BE2C (cell line): ENCODE results near the gene LHFPL6.

ENCODE experiments used
- DNase-seq: peaks from one replicate; pipeline ENCODE4 v3.0.0-alpha.2; 2020
- H3K27me3 ChIP-seq: fragments of 250-450 bp; sonication (Bioruptor Pico); 2 replicates; pipeline ENCODE4 v1.5.1; 2020; ENCODE audit warnings: mild to moderate bottlenecking
- H3K36me3 ChIP-seq: fragments of 250-450 bp; sonication (Bioruptor Pico); 2 replicates; pipeline ENCODE4 v1.5.1; 2020; ENCODE audit warnings: mild to moderate bottlenecking
- H3K4me1 ChIP-seq: fragments of 250-450 bp; sonication (Bioruptor Pico); 2 replicates; pipeline ENCODE4 v1.5.1; 2020
- H3K4me3 ChIP-seq: 2 replicates; pipeline ENCODE4 v1.5.1; 2011; ENCODE audit warnings: low read depth, low read length
- H3K9me3 ChIP-seq: fragments of 250-450 bp; sonication (Bioruptor Pico); 2 replicates; pipeline ENCODE4 v1.5.1; 2020
- TF ChIP-seq, protein P1 (sequence below): IDR thresholded peaks from 2 replicates; pipeline ENCODE4 v1.5.1; 2012; ENCODE audit warnings: mild to moderate bottlenecking, low read depth, low read length

LHFPL6 gene

DNA sequence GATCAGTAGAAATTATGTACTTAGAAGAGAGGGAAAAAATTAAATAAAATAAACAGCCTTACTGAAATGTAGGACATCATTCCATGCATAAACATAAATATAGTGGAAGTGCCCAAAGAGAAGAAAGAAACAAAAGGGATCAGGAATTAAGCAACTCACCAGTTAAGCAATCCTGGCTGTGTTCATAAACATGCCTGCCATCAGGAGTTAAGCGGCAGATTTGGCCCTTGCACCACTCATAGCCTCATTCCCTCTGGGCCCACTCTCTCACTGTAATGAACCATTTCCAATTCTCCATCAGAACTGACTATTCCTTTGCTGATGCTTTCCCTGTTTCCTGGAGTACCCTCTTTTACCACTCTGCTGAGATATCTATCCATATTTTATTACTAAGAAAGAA, 281.4 kb downstream of the LHFPL6 start:
- TF ChIP-seq, protein P1, sequence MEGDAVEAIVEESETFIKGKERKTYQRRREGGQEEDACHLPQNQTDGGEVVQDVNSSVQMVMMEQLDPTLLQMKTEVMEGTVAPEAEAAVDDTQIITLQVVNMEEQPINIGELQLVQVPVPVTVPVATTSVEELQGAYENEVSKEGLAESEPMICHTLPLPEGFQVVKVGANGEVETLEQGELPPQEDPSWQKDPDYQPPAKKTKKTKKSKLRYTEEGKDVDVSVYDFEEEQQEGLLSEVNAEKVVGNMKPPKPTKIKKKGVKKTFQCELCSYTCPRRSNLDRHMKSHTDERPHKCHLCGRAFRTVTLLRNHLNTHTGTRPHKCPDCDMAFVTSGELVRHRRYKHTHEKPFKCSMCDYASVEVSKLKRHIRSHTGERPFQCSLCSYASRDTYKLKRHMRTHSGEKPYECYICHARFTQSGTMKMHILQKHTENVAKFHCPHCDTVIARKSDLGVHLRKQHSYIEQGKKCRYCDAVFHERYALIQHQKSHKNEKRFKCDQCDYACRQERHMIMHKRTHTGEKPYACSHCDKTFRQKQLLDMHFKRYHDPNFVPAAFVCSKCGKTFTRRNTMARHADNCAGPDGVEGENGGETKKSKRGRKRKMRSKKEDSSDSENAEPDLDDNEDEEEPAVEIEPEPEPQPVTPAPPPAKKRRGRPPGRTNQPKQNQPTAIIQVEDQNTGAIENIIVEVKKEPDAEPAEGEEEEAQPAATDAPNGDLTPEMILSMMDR, result no peak
- no peak for DNase-seq
- Histone ChIP-seq H3K36me3 (no peaks in the 10 kb centered on the region), H3K4me1 (no peaks in the 10 kb centered on the region), H3K9me3 (no peaks in the 10 kb centered on the region; the same call in 1 of the 2 replicates), H3K4me3 (no peak overlapping the region), H3K27me3 (no peaks in the 10 kb centered on the region)

DNA sequence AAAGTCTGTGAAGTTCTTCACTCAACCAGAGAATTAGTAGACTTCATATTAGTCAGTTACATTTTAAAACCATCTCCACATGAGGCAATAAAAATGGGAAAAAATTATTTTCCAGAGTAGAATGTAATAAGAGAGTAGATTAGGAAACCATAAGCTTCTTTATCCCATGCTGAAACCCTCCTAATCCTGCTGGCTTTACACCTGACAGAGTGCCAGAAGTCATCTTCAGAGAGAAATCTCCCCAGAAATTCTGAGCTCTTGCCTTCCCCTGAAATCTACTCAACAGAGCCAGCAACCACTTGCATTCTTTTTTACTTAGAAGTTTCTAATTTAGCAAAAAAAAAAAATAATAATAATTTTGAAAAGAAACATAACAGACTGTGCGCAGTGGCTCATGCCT, 284.8 kb downstream of the LHFPL6 start:
- Histone ChIP-seq H3K36me3 (no peaks in the 10 kb centered on the region), H3K4me1 (no peaks in the 10 kb centered on the region), H3K27me3 (no peaks in the 10 kb centered on the region), H3K9me3 (no peaks in the 10 kb centered on the region), H3K4me3 (no peak overlapping the region)
- TF ChIP-seq, protein P1, result no peak
- DNase-seq, result no peak

DNA sequence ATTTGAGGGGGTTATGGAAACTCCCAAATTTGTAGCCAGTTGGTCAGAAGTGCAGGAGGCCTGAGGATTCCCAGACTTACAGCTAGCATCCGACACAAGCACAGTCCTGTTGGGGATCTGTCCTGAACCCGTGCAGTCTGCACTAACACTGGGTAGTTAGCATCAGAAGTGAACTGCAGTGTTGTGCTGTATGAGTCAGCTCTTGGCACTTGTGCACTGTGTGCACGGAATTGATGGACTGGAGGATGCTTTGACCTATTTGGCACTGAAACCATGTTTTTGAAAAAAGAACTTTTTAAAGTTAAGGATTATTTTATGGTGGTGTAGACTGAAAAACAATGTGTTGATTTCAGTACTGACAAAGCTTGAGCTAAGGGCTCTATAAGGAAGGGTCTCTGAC, 285.7 kb downstream of the LHFPL6 start:
- DNase-seq, result no peak
- TF ChIP-seq, protein P1, result no peak
- Histone ChIP-seq H3K4me1 (no peaks in the 10 kb centered on the region), H3K27me3 (no peaks in the 10 kb centered on the region), H3K36me3 (no peaks in the 10 kb centered on the region), H3K4me3 (no peak overlapping the region), H3K9me3 (no peaks in the 10 kb centered on the region)

DNA sequence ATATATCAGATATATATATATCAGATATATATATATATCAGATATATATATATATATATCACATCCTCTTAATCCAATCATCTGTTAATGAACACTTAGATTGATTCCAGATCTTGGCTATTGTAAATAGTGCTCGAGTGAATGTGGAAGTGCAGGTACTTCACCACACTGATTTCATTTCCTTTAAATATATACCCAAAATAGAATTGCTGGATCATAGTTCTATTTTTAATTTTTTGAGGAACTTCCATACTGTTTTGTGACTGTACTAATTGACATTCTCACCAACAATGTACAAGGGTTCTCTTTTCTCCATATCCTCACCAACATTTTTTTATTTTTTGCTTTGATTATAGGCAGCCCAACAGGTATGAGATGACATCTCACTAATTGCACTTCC, 287.2 kb downstream of the LHFPL6 start:
- no peaks in the 10 kb centered on the region for H3K27me3 ChIP-seq
- DNase-seq, result no peak
- no peaks in the 10 kb centered on the region for H3K36me3 ChIP-seq
- TF ChIP-seq, protein P1, result no peak
- H3K9me3 ChIP-seq, result no peaks in the 10 kb centered on the region
- H3K4me1 ChIP-seq, result no peaks in the 10 kb centered on the region
- H3K4me3 ChIP-seq, result no peak overlapping the region

DNA sequence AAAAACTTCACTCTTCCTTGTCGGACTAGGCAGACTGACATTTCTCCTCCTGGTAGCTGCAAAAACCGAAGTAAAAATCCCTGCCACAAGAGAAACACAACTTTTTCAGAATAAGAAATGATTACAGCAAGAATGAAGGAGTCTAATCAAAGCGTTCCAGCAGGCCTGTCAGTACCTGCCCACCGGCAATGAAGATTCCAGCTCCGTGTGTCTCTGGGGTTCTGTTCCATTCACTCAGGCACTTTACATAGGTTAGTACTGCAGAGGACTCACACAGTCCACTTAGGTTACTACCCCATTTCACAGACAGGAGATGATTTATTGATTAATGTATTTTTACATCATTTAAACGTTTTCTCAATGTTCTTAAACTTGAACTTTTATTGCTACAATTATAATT, 289.3 kb downstream of the LHFPL6 start:
- H3K4me3 ChIP-seq, result no peak overlapping the region
- H3K27me3 ChIP-seq, result no peaks in the 10 kb centered on the region
- no peaks in the 10 kb centered on the region for H3K36me3 ChIP-seq
- no peaks in the 10 kb centered on the region for H3K4me1 ChIP-seq
- no peak for DNase-seq
- no peaks in the 10 kb centered on the region for H3K9me3 ChIP-seq
- TF ChIP-seq, protein P1, result no peak

DNA sequence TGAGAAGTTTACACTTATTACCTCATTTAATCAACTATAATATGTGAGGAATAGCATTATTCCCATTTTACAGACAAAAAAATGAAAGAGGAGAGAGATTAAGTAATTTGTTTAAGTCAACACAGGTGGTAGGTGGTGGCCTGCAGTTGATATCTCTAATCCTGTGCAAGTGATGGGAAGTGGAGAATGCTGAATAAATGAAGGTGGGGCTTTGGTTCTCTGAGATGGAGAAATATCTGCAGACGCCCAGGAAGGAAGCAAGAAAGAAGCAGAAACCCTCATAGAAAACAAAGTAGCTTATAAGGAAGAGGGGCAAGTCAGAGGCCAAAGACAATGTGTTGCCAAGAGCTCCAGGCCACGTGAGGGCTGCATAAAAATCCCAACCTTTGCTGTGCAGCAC, 290.4 kb downstream of the LHFPL6 start:
- no peaks in the 10 kb centered on the region for H3K36me3 ChIP-seq
- no peaks in the 10 kb centered on the region for H3K27me3 ChIP-seq
- H3K4me3 ChIP-seq, result no peak overlapping the region
- no peak for DNase-seq
- H3K9me3 ChIP-seq, result no peaks in the 10 kb centered on the region
- H3K4me1 ChIP-seq, result no peaks in the 10 kb centered on the region
- TF ChIP-seq, protein P1, result no peak
